Measurements from ENCODE around the gene MBNL1. TPM values are rescaled to one million over a fixed set of nuclear protein-coding genes. Genes with fewer than 3 reads are reported as not detected.

The MBNL1 gene
- polyA plus RNA-seq, 3 donors: 190 to 204 (median 191) TPM

DNA sequence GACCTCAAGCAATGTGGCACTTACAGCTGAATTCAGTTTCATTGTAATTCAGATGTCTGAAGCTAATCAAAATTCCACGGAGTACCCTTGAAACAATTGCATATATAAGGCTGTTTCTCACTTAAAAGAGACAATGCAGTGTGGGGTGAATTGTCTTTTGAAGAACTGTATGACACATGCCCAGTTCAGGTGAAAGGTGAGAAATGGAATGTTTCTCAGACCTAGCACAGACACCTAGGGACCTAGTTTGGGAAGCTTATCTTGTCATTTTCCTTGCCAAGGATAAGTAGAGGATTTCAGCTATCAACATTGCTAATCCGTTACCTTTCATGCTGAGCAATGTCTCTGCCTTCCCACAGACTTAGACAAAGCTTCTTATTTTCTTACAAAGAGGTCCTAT lies 36.3 kb downstream of the MBNL1 start:
- no peak for TF ChIP-seq CTCF (IDR thresholded peaks at IDR 0.05)
- no peak overlapping the region for H2AFZ ChIP-seq (ENCODE audit: insufficient read depth, low read depth, low read length, poor library complexity, severe bottlenecking)
- WGBS (ENCODE audit: insufficient coverage): no CpG with 5 or more reads among the region's 2 CpGs
- Mint-ChIP-seq H3K4me3 (no peak overlapping the region), H3K27ac (peak overlapping the region in 2 of 7 donors; percentile 7 to 26), H3K27me3 (ENCODE audit: low read depth in 3 of 3) (no peaks in the 10 kb centered on the region), H3K36me3 (peaks cover 26 to 38% of the 10 kb centered on the region in 2 donors), H3K4me1 (peaks cover 47% of the 10 kb centered on the region), H3K9me3 (no peaks in the 10 kb centered on the region)
- H3K36me3 ChIP-seq (replicated peaks in 1 of 2; ENCODE audit: control insufficient read depth in 1 of 2, insufficient read depth in 2 of 2, low read length in 2 of 2): peaks cover 20 to 56% of the 10 kb centered on the region in 2 donors
- no peak overlapping the region for H3K4me2 ChIP-seq (replicated peaks; ENCODE audit: extremely low read depth, low read length, poor library complexity, severe bottlenecking)
- H4K20me1 ChIP-seq (ENCODE audit: insufficient read depth, low read length): peaks cover 100% of the 10 kb centered on the region
- H3K27ac ChIP-seq (ENCODE audit: low read depth in 1 of 2, low read length in 2 of 2): peak overlapping the region in 1 of 2 donors; percentile 45
- no peak for DNase-seq
- intact Hi-C loops (cut with micrococcal nuclease): no loop called here
- H3K4me3 ChIP-seq (replicated peaks in 1 of 3; ENCODE audit: low read depth in 2 of 3, low read length in 3 of 3): no peak overlapping the region
- H3K27me3 ChIP-seq (ENCODE audit: control insufficient read depth in 2 of 2, insufficient read depth in 2 of 2, low read length in 2 of 2): no peaks in the 10 kb centered on the region
- H3K9ac ChIP-seq (ENCODE audit: insufficient read depth, low read length, poor library complexity, severe bottlenecking): no peak overlapping the region
- H3K9me3 ChIP-seq (replicated peaks in 1 of 2; ENCODE audit: control insufficient read depth in 1 of 2, insufficient read depth in 1 of 2, low read length in 2 of 2): no peaks in the 10 kb centered on the region
- H3K79me2 ChIP-seq (ENCODE audit: insufficient read depth, low read length): peaks cover 100% of the 10 kb centered on the region
- H3K4me1 ChIP-seq (ENCODE audit: control insufficient read depth in 1 of 2, insufficient read depth in 2 of 2, low read length in 2 of 2): peaks cover 15 to 28% of the 10 kb centered on the region in 2 donors

- no peak for DNase-seq
- Histone ChIP-seq H3K27ac (ENCODE audit: low read depth in 1 of 2, low read length in 2 of 2) (peak overlapping the region in 1 of 2 donors; percentile 69), H3K36me3 (replicated peaks in 1 of 2; ENCODE audit: control insufficient read depth in 1 of 2, insufficient read depth in 2 of 2, low read length in 2 of 2) (peaks cover 9 to 42% of the 10 kb centered on the region in 2 donors), H3K27me3 (ENCODE audit: control insufficient read depth in 2 of 2, insufficient read depth in 2 of 2, low read length in 2 of 2) (no peaks in the 10 kb centered on the region), H3K4me2 (replicated peaks; ENCODE audit: extremely low read depth, low read length, poor library complexity, severe bottlenecking) (no peak overlapping the region), H3K4me1 (ENCODE audit: control insufficient read depth in 1 of 2, insufficient read depth in 2 of 2, low read length in 2 of 2) (no peaks in the 10 kb centered on the region), H3K9me3 (replicated peaks in 1 of 2; ENCODE audit: control insufficient read depth in 1 of 2, insufficient read depth in 1 of 2, low read length in 2 of 2) (no peaks in the 10 kb centered on the region), H4K20me1 (ENCODE audit: insufficient read depth, low read length) (peaks cover 100% of the 10 kb centered on the region), H3K9ac (ENCODE audit: insufficient read depth, low read length, poor library complexity, severe bottlenecking) (no peak overlapping the region), H2AFZ (ENCODE audit: insufficient read depth, low read depth, low read length, poor library complexity, severe bottlenecking) (no peak overlapping the region), H3K4me3 (replicated peaks in 1 of 3; ENCODE audit: low read depth in 2 of 3, low read length in 3 of 3) (no peak overlapping the region), H3K79me2 (ENCODE audit: insufficient read depth, low read length) (peaks cover 100% of the 10 kb centered on the region)
- Mint-ChIP-seq H3K4me3 (no peak overlapping the region), H3K4me1 (peaks cover 23% of the 10 kb centered on the region), H3K27me3 (ENCODE audit: low read depth in 3 of 3) (no peaks in the 10 kb centered on the region), H3K27ac (peak overlapping the region; percentile 40 to 81 (median 63)), H3K36me3 (peaks cover 13 to 32% of the 10 kb centered on the region in 2 donors), H3K9me3 (peaks cover 0 to 2% (median 0%) of the 10 kb centered on the region in 7 donors)
- no CpG with 5 or more reads among the region's 1 CpG for WGBS (ENCODE audit: insufficient coverage)
- intact Hi-C loops (cut with micrococcal nuclease): no loop called here
- no peak for TF ChIP-seq CTCF (IDR thresholded peaks at IDR 0.05)
These were observed 39.2 kb downstream of the MBNL1 start for GRCh38 chr3:152307829-152308474.
